ENCODE data around the gene FLACC1.

- TF ChIP-seq EZH2phosphoT487 (IDR thresholded peaks at IDR 0.05; ENCODE audit: low read length) (no peak), CTCF (IDR thresholded peaks at IDR 0.05; ENCODE audit: low read length) (no peak)
Observed at GRCh38 chr2:201254081-201254730, 102.9 kb downstream of the FLACC1 start.

All from MM.1S (cell line).